Urinary bladder (tissue), 4 donors: ENCODE measurements around the gene ERC2. TPM values are rescaled to one million over a fixed set of nuclear protein-coding genes. Genes with fewer than 3 reads are reported as not detected.
"Not testable (repeated sequence)": the region's sequence is repeated elsewhere in the genome, so short reads cannot be mapped to it uniquely, and the experiment has no call there.

Experiments used
- DNase-seq: peaks from one replicate; pipeline ENCODE4 v3.0.0-alpha.2; 2015; ENCODE audit errors: extremely low spot score
- H3K27ac ChIP-seq: one replicate; pipeline ENCODE4 v1.5.1; 2013; ENCODE audit warnings: low read depth, mild to moderate bottlenecking, moderate library complexity
- H3K36me3 ChIP-seq: one replicate; pipeline ENCODE4 v1.6.1; 2013; ENCODE audit warnings: mild to moderate bottlenecking, moderate library complexity; ENCODE audit not compliant: insufficient read depth
- H3K4me1 ChIP-seq: one replicate; pipeline ENCODE4 v1.6.1; 2013; ENCODE audit warnings: mild to moderate bottlenecking, moderate library complexity; ENCODE audit not compliant: insufficient read depth
- H3K4me3 ChIP-seq: one replicate; pipeline ENCODE4 v1.5.1; 2013; ENCODE audit warnings: low read depth, low read length
- WGBS: extraction: QIAGEN DNeasy Blood & Tissue Kit; methylation state at CpG from one replicate; pipeline ENCODE4 v1.1.7; 2013; 5-methylcytosine and 5-hydroxymethylcytosine counted together
- polyA plus RNA-seq: library from polyadenylated mRNA; stranded (reverse); fragments of 200-250 nt; gene quantifications from one replicate; pipeline ENCODE4 v1.2.3, GENCODE V29; 2013
- total RNA-seq: library from RNA; depleted of rRNA; stranded (reverse); fragments of >200 nt; gene quantifications from one replicate; pipeline ENCODE4 v1.2.3, GENCODE V29; 2014
- donor health status: healthy with polysubstance abuse.
- donor health status: healthy.

Gene ERC2
- total and polyA plus RNA-seq, 2 donors, result 0.49 to 3.0 TPM

- no peak overlapping the region for H3K27ac ChIP-seq
- H3K4me1 ChIP-seq, result no peaks in the 10 kb centered on the region
- WGBS, result 89% methylated on average over 4 of the region's 4 CpGs
- DNase-seq, result no peak
- no peak overlapping the region for H3K4me3 ChIP-seq
- H3K36me3 ChIP-seq, result no peaks in the 10 kb centered on the region
Measured at GRCh38 chr3:55858727-55859126, 609.5 kb downstream of the ERC2 start.

- Histone ChIP-seq H3K36me3 (no peaks in the 10 kb centered on the region), H3K27ac (no peak overlapping the region)
- 11% methylated on average over 1 of the region's 1 CpG for WGBS
Measured at GRCh38 chr3:55858302-55858701, 610.0 kb downstream of the ERC2 start.

GRCh38 chr3:55857633-55858032, 610.6 kb downstream of the ERC2 start:
- no peak overlapping the region for H3K4me3 ChIP-seq
- WGBS, result 72% methylated on average over 2 of the region's 2 CpGs

More at GRCh38 chr3:55858302-55858701, 610.0 kb downstream of the ERC2 start:
- Histone ChIP-seq H3K4me3 (no peak overlapping the region), H3K4me1 (no peaks in the 10 kb centered on the region)
- peak; percentile 33 for DNase-seq

GRCh38 chr3:55855311-55855710, 613.0 kb downstream of the ERC2 start:
- 63% methylated on average over 2 of the region's 2 CpGs for WGBS
- H3K4me3 ChIP-seq, result no peak overlapping the region
- no peak for DNase-seq
- H3K4me1 ChIP-seq, result no peaks in the 10 kb centered on the region
- H3K27ac ChIP-seq, result no peak overlapping the region
- H3K36me3 ChIP-seq, result no peaks in the 10 kb centered on the region

More at GRCh38 chr3:55857633-55858032, 610.6 kb downstream of the ERC2 start:
- Histone ChIP-seq H3K27ac (no peak overlapping the region), H3K4me1 (no peaks in the 10 kb centered on the region), H3K36me3 (no peaks in the 10 kb centered on the region)
- DNase-seq, result no peak

GRCh38 chr3:55854494-55854893, 613.8 kb downstream of the ERC2 start:
- H3K36me3 ChIP-seq, result no peaks in the 10 kb centered on the region
- no peak overlapping the region for H3K4me3 ChIP-seq
- WGBS, result 72% methylated on average over 5 of the region's 5 CpGs
- no peak overlapping the region for H3K27ac ChIP-seq
- DNase-seq, result no peak
- no peaks in the 10 kb centered on the region for H3K4me1 ChIP-seq

- Histone ChIP-seq H3K4me3 (no peak overlapping the region), H3K4me1 (no peaks in the 10 kb centered on the region)
- WGBS, result 99% methylated on average over 2 of the region's 2 CpGs
Measured at GRCh38 chr3:55852326-55852725, 615.9 kb downstream of the ERC2 start.

GRCh38 chr3:55842204-55842603, 626.1 kb downstream of the ERC2 start:
- no peak overlapping the region for H3K27ac ChIP-seq
- DNase-seq, result no peak
- no peaks in the 10 kb centered on the region for H3K36me3 ChIP-seq
- no peaks in the 10 kb centered on the region for H3K4me1 ChIP-seq
- H3K4me3 ChIP-seq, result no peak overlapping the region
- WGBS, result 48% methylated on average over 3 of the region's 3 CpGs

More at GRCh38 chr3:55852326-55852725, 615.9 kb downstream of the ERC2 start:
- H3K27ac ChIP-seq, result no peak overlapping the region
- DNase-seq, result no peak
- no peaks in the 10 kb centered on the region for H3K36me3 ChIP-seq

GRCh38 chr3:55831876-55832275, 636.4 kb downstream of the ERC2 start:
- H3K4me1 ChIP-seq, DNase-seq, H3K4me3 ChIP-seq, H3K27ac ChIP-seq, H3K36me3 ChIP-seq: not testable (repeated sequence)
- WGBS, result 49% methylated on average over 13 of the region's 13 CpGs

- WGBS, result 68% methylated on average over 2 of the region's 2 CpGs
- H3K4me3 ChIP-seq, result no peak overlapping the region
- DNase-seq, result no peak
- H3K4me1 ChIP-seq, result peaks cover 2% of the 10 kb centered on the region
- H3K36me3 ChIP-seq, result no peaks in the 10 kb centered on the region
- H3K27ac ChIP-seq, result no peak overlapping the region
Measured at GRCh38 chr3:55828712-55829111, 639.6 kb downstream of the ERC2 start.

- Histone ChIP-seq H3K27ac (no peak overlapping the region), H3K4me3 (no peak overlapping the region), H3K36me3 (no peaks in the 10 kb centered on the region), H3K4me1 (peaks cover 2% of the 10 kb centered on the region)
- 67% methylated on average over 10 of the region's 10 CpGs for WGBS
- no peak for DNase-seq
Measured at GRCh38 chr3:55827786-55828185, 640.5 kb downstream of the ERC2 start.

GRCh38 chr3:55826731-55827496, 641.4 kb downstream of the ERC2 start:
- Histone ChIP-seq H3K4me3 (no peak overlapping the region), H3K36me3 (no peaks in the 10 kb centered on the region), H3K27ac (no peak overlapping the region), H3K4me1 (peaks cover 2% of the 10 kb centered on the region)
- WGBS, result 79% methylated on average over 6 of the region's 6 CpGs
- DNase-seq, result no peak

- no peaks in the 10 kb centered on the region for H3K36me3 ChIP-seq
- no peak overlapping the region for H3K27ac ChIP-seq
- H3K4me1 ChIP-seq, result peaks cover 2% of the 10 kb centered on the region
- DNase-seq, result no peak
- H3K4me3 ChIP-seq, result no peak overlapping the region
Measured at GRCh38 chr3:55826097-55826496, 642.2 kb downstream of the ERC2 start.

- Histone ChIP-seq H3K4me1 (peaks cover 2% of the 10 kb centered on the region), H3K4me3 (no peak overlapping the region), H3K27ac (no peak overlapping the region), H3K36me3 (no peaks in the 10 kb centered on the region)
- DNase-seq, result no peak
Measured at GRCh38 chr3:55824406-55824805, 643.9 kb downstream of the ERC2 start.

- WGBS, result 95% methylated on average over 1 of the region's 1 CpG
- Histone ChIP-seq H3K27ac (no peak overlapping the region), H3K4me1 (peaks cover 2% of the 10 kb centered on the region), H3K36me3 (no peaks in the 10 kb centered on the region), H3K4me3 (no peak overlapping the region)
- no peak for DNase-seq
Measured at GRCh38 chr3:55823829-55824228, 644.4 kb downstream of the ERC2 start.
